Mammary epithelial cell (primary cell): Measurements from ENCODE around the gene FAM180A.

Experiments used
- CTCF ChIP-seq, 2 donors: IDR thresholded peaks in 1 of 2; conservative IDR thresholded peaks in 1 of 2; 2 replicates each; pipeline ENCODE4 v1.5.1; 2011 to 2012; ENCODE audit warnings: inconsistent platforms in 2 of 2, low read length in 2 of 2, mild to moderate bottlenecking in 2 of 2, control low read depth in 1 of 2, low read depth in 1 of 2; ENCODE audit not compliant: insufficient read depth in 1 of 2; ENCODE audit errors: extremely low read depth in 1 of 2
- EZH2 ChIP-seq: IDR thresholded peaks from 2 replicates; pipeline ENCODE4 v1.6.1; 2012; ENCODE audit warnings: low read length, inconsistent platforms, borderline replicate concordance

DNA sequence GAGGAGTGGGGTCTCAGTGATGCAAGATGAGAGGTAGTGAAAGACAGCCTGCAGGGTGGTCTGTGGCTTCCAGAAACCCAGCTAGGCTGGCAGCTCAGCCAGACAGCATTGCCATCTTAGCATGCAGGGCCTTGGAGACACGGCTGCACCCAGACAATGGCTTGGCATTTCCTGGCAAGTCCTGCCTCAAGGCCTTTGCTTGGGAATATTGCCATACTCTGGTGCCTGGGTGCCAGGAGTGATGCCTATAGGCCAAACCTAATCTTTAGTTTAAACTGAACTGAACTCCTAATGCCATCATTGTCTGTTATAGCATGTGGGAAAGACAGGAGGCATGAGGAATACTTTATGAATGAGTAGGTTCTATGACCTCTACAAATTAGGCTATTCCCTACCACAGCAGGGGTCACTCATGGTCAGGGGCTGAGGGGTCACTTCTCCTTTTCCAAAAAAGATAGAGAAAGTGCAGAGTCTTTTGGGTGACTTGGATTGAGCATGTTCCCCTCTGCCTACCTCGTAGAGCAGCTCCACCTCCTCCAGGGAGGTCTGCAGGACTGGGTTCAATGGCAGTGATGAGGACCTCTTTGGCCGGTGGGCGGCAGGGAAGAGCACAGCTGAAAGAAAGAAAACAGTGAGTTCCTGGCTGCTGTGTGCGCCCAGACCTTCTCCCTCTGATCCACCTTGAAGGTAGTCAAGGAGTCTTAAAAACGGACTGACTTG, 11.9 kb downstream of the FAM180A start:
- TF ChIP-seq CTCF (conservative IDR thresholded peaks at IDR 0.05 in 1 of 2, IDR thresholded peaks at IDR 0.05 in 1 of 2; ENCODE audit: extremely low read depth in 1 of 2, insufficient read depth in 1 of 2, low read depth in 1 of 2, low read length in 2 of 2) (no peak), EZH2 (no peak)
